Measurements from ENCODE around the gene ZNF521. TPM values are rescaled to one million over a fixed set of nuclear protein-coding genes. Genes with fewer than 3 reads are reported as not detected.

ZNF521 gene
- total RNA-seq, 4 donors from 2014 or later: 28.2 to 67.3 (median 53.1) TPM

GRCh38 chr18:25077038-25077943 is 274.7 kb downstream of the ZNF521 start:
- H3K4me3 ChIP-seq (replicated peaks in 1 of 3): no peak overlapping the region
- no peaks in the 10 kb centered on the region for H3K27me3 ChIP-seq
- no peaks in the 10 kb centered on the region for H3K9me3 ChIP-seq
- no peak for DNase-seq
- WGBS, 2 donors: 72 to 76% methylated on average over 19 of the region's 19 CpGs
- intact Hi-C loops (cut with DNase I): no loop called here
- no peak overlapping the region for H3K27ac ChIP-seq
- H3K4me1 ChIP-seq: no peaks in the 10 kb centered on the region
- H3K36me3 ChIP-seq: no peaks in the 10 kb centered on the region
- TF ChIP-seq CTCF (IDR thresholded peaks at IDR 0.05) (no peak), POLR2A (IDR thresholded peaks at IDR 0.05) (no peak)

- intact Hi-C loops (cut with DNase I): no loop called here
- TF ChIP-seq POLR2A (IDR thresholded peaks at IDR 0.05): no peak
- no peak for TF ChIP-seq CTCF (IDR thresholded peaks at IDR 0.05)
- H3K27ac ChIP-seq: no peak overlapping the region
- no peaks in the 10 kb centered on the region for H3K4me1 ChIP-seq
- DNase-seq: no peak
- no peaks in the 10 kb centered on the region for H3K9me3 ChIP-seq
- no peak overlapping the region for H3K4me3 ChIP-seq (replicated peaks in 1 of 3)
- no peaks in the 10 kb centered on the region for H3K27me3 ChIP-seq
- H3K36me3 ChIP-seq: no peaks in the 10 kb centered on the region
- WGBS, 2 donors: 76 to 77% methylated on average over 3 of the region's 3 CpGs
Observed at GRCh38 chr18:25075783-25076182, 276.2 kb downstream of the ZNF521 start.

- H3K4me3 ChIP-seq (replicated peaks in 1 of 3): no peak overlapping the region
- no peak for DNase-seq
- no peaks in the 10 kb centered on the region for H3K9me3 ChIP-seq
- intact Hi-C loops (cut with DNase I): no loop called here
- no peak for TF ChIP-seq CTCF (IDR thresholded peaks at IDR 0.05)
- TF ChIP-seq POLR2A (IDR thresholded peaks at IDR 0.05): no peak
- no peaks in the 10 kb centered on the region for H3K4me1 ChIP-seq
- H3K27ac ChIP-seq: no peak overlapping the region
- H3K36me3 ChIP-seq: no peaks in the 10 kb centered on the region
- 48 to 52% methylated on average over 5 of the region's 5 CpGs for WGBS, 2 donors
- no peaks in the 10 kb centered on the region for H3K27me3 ChIP-seq
Observed at GRCh38 chr18:25075331-25075730, 276.6 kb downstream of the ZNF521 start.

GRCh38 chr18:25074925-25075324 is 277.0 kb downstream of the ZNF521 start:
- WGBS, 2 donors: 71 to 74% methylated on average over 4 of the region's 4 CpGs
- Histone ChIP-seq H3K4me1 (no peaks in the 10 kb centered on the region), H3K9me3 (no peaks in the 10 kb centered on the region), H3K4me3 (replicated peaks in 1 of 3) (no peak overlapping the region), H3K27me3 (no peaks in the 10 kb centered on the region), H3K36me3 (no peaks in the 10 kb centered on the region), H3K27ac (no peak overlapping the region)
- DNase-seq: no peak
- no peak for TF ChIP-seq POLR2A (IDR thresholded peaks at IDR 0.05)
- no peak for TF ChIP-seq CTCF (IDR thresholded peaks at IDR 0.05)
- intact Hi-C loops (cut with DNase I): no loop called here

- DNase-seq: no peak
- Histone ChIP-seq H3K9me3 (no peaks in the 10 kb centered on the region), H3K4me3 (replicated peaks in 1 of 3) (no peak overlapping the region), H3K36me3 (no peaks in the 10 kb centered on the region), H3K27me3 (no peaks in the 10 kb centered on the region), H3K27ac (no peak overlapping the region), H3K4me1 (no peaks in the 10 kb centered on the region)
- intact Hi-C loops (cut with DNase I): no loop called here
- WGBS, 2 donors: 96 to 97% methylated on average over 6 of the region's 6 CpGs
- TF ChIP-seq CTCF (IDR thresholded peaks at IDR 0.05) (no peak), POLR2A (IDR thresholded peaks at IDR 0.05) (no peak)
Observed at GRCh38 chr18:25072205-25072604, 279.8 kb downstream of the ZNF521 start.

Measured in thyroid gland (tissue), 4 donors.